Caco-2 (cell line): ENCODE data around the gene PDZD2. TPM values are rescaled to one million over a fixed set of nuclear protein-coding genes. Genes with fewer than 3 reads are reported as not detected.

Experiments used
- BruUV-seq: library from RNA; stranded (reverse); fragments of 400-500 nt; replicated peaks from 2 replicates; lab custom pipeline; 2021; lab: Mats Ljungman, UMichigan
- CTCF ChIA-PET: fragments of 300-600 bp; sonication (Branson Sonifier 250); formaldehyde crosslinking; loops from one replicate; lab custom pipeline; 2022; ENCODE audit warnings: antibody characterized with exemption; lab: Charles Lee
- POLR2A ChIA-PET: fragments of 300-600 bp; sonication (Branson Sonifier 250); formaldehyde crosslinking; loops from one replicate; lab custom pipeline; 2022; ENCODE audit warnings: antibody characterized with exemption; lab: Charles Lee
- DNase-seq, 2 experiments: peaks; one replicate each; pipeline versions ENCODE4 v3.0.0 to v3.0.0-alpha.2; 2020 to 2022
- H3K27me3 ChIP-seq: replicated peaks from 2 replicates; pipeline ENCODE4 v1.6.0; 2011; ENCODE audit warnings: low read length; ENCODE audit not compliant: control insufficient read depth, insufficient read depth
- H3K36me3 ChIP-seq: 2 replicates; pipeline ENCODE4 v1.5.1; 2011; ENCODE audit warnings: low read length; ENCODE audit not compliant: control insufficient read depth, insufficient read depth
- H3K4me1 ChIP-seq: fragments of 250-450 bp; sonication (Bioruptor Pico); 2 replicates; pipeline ENCODE4 v1.5.1; 2020; ENCODE audit warnings: mild to moderate bottlenecking
- H3K4me3 ChIP-seq: 2 replicates; pipeline ENCODE4 v1.5.1; 2011; ENCODE audit warnings: low read depth, mild to moderate bottlenecking, control low read depth, low read length
- H3K9me3 ChIP-seq: fragments of 250-450 bp; sonication (Bioruptor Pico); 2 replicates; pipeline ENCODE4 v1.5.1; 2020; ENCODE audit warnings: mild to moderate bottlenecking, moderate library complexity
- H3K27ac Mint-ChIP-seq: one replicate; pipeline ENCODE4 v1.8.0; 2022; ENCODE audit warnings: mixed read lengths; ENCODE audit not compliant: unreplicated experiment
- H3K27me3 Mint-ChIP-seq: one replicate; pipeline ENCODE4 v1.8.0; 2022; ENCODE audit warnings: mixed read lengths; ENCODE audit not compliant: insufficient read depth, unreplicated experiment
- H3K36me3 Mint-ChIP-seq: one replicate; pipeline ENCODE4 v1.8.0; 2022; ENCODE audit warnings: mild to moderate bottlenecking, mixed read lengths; ENCODE audit not compliant: insufficient read depth, unreplicated experiment
- H3K4me1 Mint-ChIP-seq: one replicate; pipeline ENCODE4 v1.8.0; 2022; ENCODE audit warnings: low read depth, mixed read lengths; ENCODE audit not compliant: unreplicated experiment
- H3K4me3 Mint-ChIP-seq: one replicate; pipeline ENCODE4 v1.8.0; 2022; ENCODE audit warnings: mild to moderate bottlenecking, moderate library complexity, mixed read lengths; ENCODE audit not compliant: unreplicated experiment
- H3K9me3 Mint-ChIP-seq: one replicate; pipeline ENCODE4 v1.8.0; 2022; ENCODE audit warnings: mixed read lengths; ENCODE audit not compliant: unreplicated experiment
- CTCF ChIP-seq, 2 experiments: fragments of 200-600 bp in 1 of 2; IDR thresholded peaks; 1 replicate in 1 of 2; 2 replicates in 1 of 2; pipeline versions ENCODE4 v1.5.1 to v1.8.0; 2011 to 2022; ENCODE audit warnings: antibody characterized with exemption in 1 of 2, control low read depth in 1 of 2, inconsistent platforms in 1 of 2, low read depth in 1 of 2, low read length in 1 of 2, mild to moderate bottlenecking in 1 of 2, moderate library complexity in 1 of 2; ENCODE audit not compliant: insufficient read depth in 1 of 2, severe bottlenecking in 1 of 2, unreplicated experiment in 1 of 2
- intact Hi-C: fragments of 100-400 bp; cut with micrococcal nuclease; formaldehyde crosslinking; loops from one replicate; pipeline ENCODE4 v1.10.0; 2022; ENCODE audit not compliant: unreplicated experiment
- total RNA-seq: library from RNA; stranded (reverse); gene quantifications from 2 replicates; pipeline ENCODE4 v1.2.3, GENCODE V29; 2022

PDZD2 gene
- total RNA-seq, 1 experiment from 2014 or later: 0.16 TPM

DNA sequence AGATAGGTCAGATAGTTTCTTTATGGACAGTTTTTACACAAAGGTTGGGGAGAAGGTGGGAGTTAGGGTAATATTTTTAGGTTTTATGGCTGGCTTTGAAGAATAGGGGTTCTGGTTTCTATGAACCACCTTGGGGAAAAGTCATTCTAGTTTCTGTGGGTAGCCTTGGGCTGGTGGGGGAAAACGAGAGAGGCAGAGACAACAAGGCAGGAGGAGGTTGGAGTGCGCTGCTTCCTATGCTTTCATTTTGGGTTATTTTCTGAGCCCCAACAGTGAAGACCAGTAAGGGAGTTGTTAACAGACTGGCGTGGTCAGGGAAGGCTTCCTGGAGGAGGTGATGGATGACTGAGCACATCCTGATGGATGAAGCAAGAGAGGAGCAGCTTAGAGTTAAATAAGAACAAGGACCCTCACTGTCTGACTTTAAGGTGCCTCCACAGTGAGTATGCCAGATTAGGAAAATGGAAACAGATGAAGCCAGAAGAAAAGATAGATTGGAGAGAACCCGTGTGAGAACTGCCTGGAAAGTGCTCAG, 81.9 kb downstream of the PDZD2 start:
- Histone ChIP-seq H3K4me3 (no peak overlapping the region), H3K9me3 (no peaks in the 10 kb centered on the region), H3K27me3 (no peaks in the 10 kb centered on the region; the same call in 1 of the 2 replicates), H3K4me1 (no peaks in the 10 kb centered on the region), H3K36me3 (no peaks in the 10 kb centered on the region)
- no peaks in the 10 kb centered on the region for H3K36me3 Mint-ChIP-seq
- H3K27ac Mint-ChIP-seq: no peak overlapping the region
- DNase-seq: no peak
- H3K9me3 Mint-ChIP-seq: peaks cover 11% of the 10 kb centered on the region
- BruUV-seq: no TSS peak
- intact Hi-C loops: no loop called here
- peaks cover 5% of the 10 kb centered on the region for H3K27me3 Mint-ChIP-seq
- ChIA-PET POLR2A (no interaction called here), CTCF (no interaction called here)
- no peak overlapping the region for H3K4me3 Mint-ChIP-seq
- no peak for TF ChIP-seq CTCF (IDR thresholded peaks at IDR 0.05; ENCODE audit: insufficient read depth in 1 of 2, low read depth in 1 of 2, low read length in 1 of 2, severe bottlenecking in 1 of 2, unreplicated experiment in 1 of 2)
- no peaks in the 10 kb centered on the region for H3K4me1 Mint-ChIP-seq

- no TSS peak for BruUV-seq
- TF ChIP-seq CTCF (IDR thresholded peaks at IDR 0.05; ENCODE audit: insufficient read depth in 1 of 2, low read depth in 1 of 2, low read length in 1 of 2, severe bottlenecking in 1 of 2, unreplicated experiment in 1 of 2): no peak
- Mint-ChIP-seq H3K27me3 (peaks cover 7% of the 10 kb centered on the region), H3K9me3 (peaks cover 11% of the 10 kb centered on the region), H3K36me3 (no peaks in the 10 kb centered on the region), H3K4me3 (no peak overlapping the region), H3K27ac (no peak overlapping the region), H3K4me1 (no peaks in the 10 kb centered on the region)
- Histone ChIP-seq H3K4me3 (no peak overlapping the region), H3K36me3 (no peaks in the 10 kb centered on the region), H3K9me3 (no peaks in the 10 kb centered on the region), H3K4me1 (no peaks in the 10 kb centered on the region), H3K27me3 (no peaks in the 10 kb centered on the region; the same call in 1 of the 2 replicates)
- ChIA-PET CTCF (no interaction called here), POLR2A (no interaction called here)
- DNase-seq: no peak
- intact Hi-C loops: no loop called here
Observed at GRCh38 chr5:31722111-31722510, 83.2 kb downstream of the PDZD2 start.

DNA sequence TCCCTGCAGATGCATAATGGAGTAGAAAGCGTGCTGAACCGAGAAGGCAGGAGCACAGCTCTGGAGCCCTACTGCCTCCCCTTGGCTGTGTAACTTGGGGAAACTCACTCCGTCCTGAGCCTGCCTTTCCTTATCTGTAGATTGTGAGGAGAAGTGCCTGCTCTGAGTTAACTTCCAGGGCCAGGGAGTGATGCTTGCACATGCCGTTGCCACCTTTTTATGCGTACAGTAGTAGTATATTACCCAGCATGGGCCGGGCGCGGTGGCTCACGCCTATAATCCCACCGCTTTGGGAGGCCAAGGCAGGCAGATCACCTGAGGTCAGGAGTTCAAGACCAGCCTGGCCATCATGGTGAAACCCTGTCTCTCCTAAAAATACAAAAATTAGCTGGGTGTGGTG, 87.1 kb downstream of the PDZD2 start:
- Mint-ChIP-seq H3K9me3 (peaks cover 1% of the 10 kb centered on the region), H3K4me1 (no peaks in the 10 kb centered on the region), H3K4me3 (no peak overlapping the region), H3K27ac (no peak overlapping the region), H3K27me3 (peaks cover 2% of the 10 kb centered on the region), H3K36me3 (no peaks in the 10 kb centered on the region)
- Histone ChIP-seq H3K4me3 (no peak overlapping the region), H3K4me1 (no peaks in the 10 kb centered on the region), H3K9me3 (no peaks in the 10 kb centered on the region), H3K27me3 (no peaks in the 10 kb centered on the region), H3K36me3 (no peaks in the 10 kb centered on the region)
- POLR2A ChIA-PET: no interaction called here
- CTCF ChIA-PET: no interaction called here
- intact Hi-C loops: no loop called here
- no peak for DNase-seq
- TF ChIP-seq CTCF (IDR thresholded peaks at IDR 0.05; ENCODE audit: insufficient read depth in 1 of 2, low read depth in 1 of 2, low read length in 1 of 2, severe bottlenecking in 1 of 2, unreplicated experiment in 1 of 2): no peak
- BruUV-seq: no TSS peak
